Renal pelvis (tissue), 12 donors: ENCODE measurements around the gene TOX4. TPM values are rescaled to one million over a fixed set of nuclear protein-coding genes. Genes with fewer than 3 reads are reported as not detected.
"Not testable (repeated sequence)": the region's sequence is repeated elsewhere in the genome, so short reads cannot be mapped to it uniquely, and the experiment has no call there.

ENCODE experiments used
- DNase-seq: peaks from one replicate; pipeline ENCODE4 v3.0.0-alpha.2; 2013
- long read RNA-seq, 16 experiments: transcript quantifications; one replicate each; lab custom pipeline, GENCODE V29; 2026
- polyA plus RNA-seq, 3 donors: library from polyadenylated mRNA; unstranded; fragments of 120-200 nt; gene quantifications; one replicate each; pipeline ENCODE4 v1.2.1, GENCODE V29; 2013; ENCODE audit not compliant: insufficient read length in 3 of 3

TOX4 gene
- polyA plus RNA-seq, result 10 to 100 TPM; 60.1 to 63.6 (median 60.4) TPM
- long read RNA-seq, donor 1, full-length matches to known transcripts, result 7 of 152 reads
- long read RNA-seq, donor 1, partial matches to known transcripts, result 105 of 152 reads
- long read RNA-seq, donor 1, other reads (novel, unspliced or antisense), result 40 of 152 reads
- long read RNA-seq, donor 2, full-length matches to known transcripts, result 15 of 54 reads
- long read RNA-seq, donor 2, partial matches to known transcripts, result 39 of 54 reads
- long read RNA-seq, donor 2, other reads (novel, unspliced or antisense), result 0 of 54 reads
- long read RNA-seq, donor 3, full-length matches to known transcripts, result 5 of 138 reads
- long read RNA-seq, donor 3, partial matches to known transcripts, result 115 of 138 reads
- long read RNA-seq, donor 3, other reads (novel, unspliced or antisense), result 18 of 138 reads
- long read RNA-seq, donor 4, full-length matches to known transcripts, result 14 of 173 reads
- long read RNA-seq, donor 4, partial matches to known transcripts, result 112 of 173 reads
- long read RNA-seq, donor 4, other reads (novel, unspliced or antisense), result 47 of 173 reads
- long read RNA-seq, donor 5, full-length matches to known transcripts, result 4 of 21 reads
- long read RNA-seq, donor 5, partial matches to known transcripts, result 17 of 21 reads
- long read RNA-seq, donor 5, other reads (novel, unspliced or antisense), result 0 of 21 reads
- long read RNA-seq, donor 6, full-length matches to known transcripts, result 12 of 41 reads
- long read RNA-seq, donor 6, partial matches to known transcripts, result 29 of 41 reads
- long read RNA-seq, donor 6, other reads (novel, unspliced or antisense), result 0 of 41 reads
- long read RNA-seq, donor 7, full-length matches to known transcripts, result 14 of 51 reads
- long read RNA-seq, donor 7, partial matches to known transcripts, result 37 of 51 reads
- long read RNA-seq, donor 7, other reads (novel, unspliced or antisense), result 0 of 51 reads
- long read RNA-seq, donor 8, full-length matches to known transcripts, result 5 of 10 reads
- long read RNA-seq, donor 8, partial matches to known transcripts, result 5 of 10 reads
- long read RNA-seq, donor 8, other reads (novel, unspliced or antisense), result 0 of 10 reads
- long read RNA-seq, donor 9, full-length matches to known transcripts, result 15 of 81 reads
- long read RNA-seq, donor 9, partial matches to known transcripts, result 66 of 81 reads
- long read RNA-seq, donor 9, other reads (novel, unspliced or antisense), result 0 of 81 reads
- long read RNA-seq, donor 10, full-length matches to known transcripts, result 9 of 48 reads
- long read RNA-seq, donor 10, partial matches to known transcripts, result 39 of 48 reads
- long read RNA-seq, donor 10, other reads (novel, unspliced or antisense), result 0 of 48 reads
- long read RNA-seq, donor 11, transcript TOX4-208 (4 exons, 704 nt), result major isoform, 6 of 72 reads
- long read RNA-seq, donor 11, partial matches to known transcripts, result 60 of 72 reads
- long read RNA-seq, donor 11, other reads (novel, unspliced or antisense), result 6 of 72 reads
- long read RNA-seq, donor 12, full-length matches to known transcripts, result 22 of 161 reads
- long read RNA-seq, donor 12, partial matches to known transcripts, result 131 of 161 reads
- long read RNA-seq, donor 12, other reads (novel, unspliced or antisense), result 8 of 161 reads
- long read RNA-seq, donor 13, transcript TOX4-208 (4 exons, 704 nt), result major isoform, 6 of 22 reads
- long read RNA-seq, donor 13, partial matches to known transcripts, result 15 of 22 reads
- long read RNA-seq, donor 13, other reads (novel, unspliced or antisense), result 0 of 22 reads
- long read RNA-seq, donor 14, result 0 reads
- long read RNA-seq, donor 15, result 0 reads
- long read RNA-seq, donor 16, full-length matches to known transcripts, result 8 of 149 reads
- long read RNA-seq, donor 16, partial matches to known transcripts, result 114 of 149 reads
- long read RNA-seq, donor 16, other reads (novel, unspliced or antisense), result 27 of 149 reads

GRCh38 chr14:21476925-21477681 lies at the start of gene TOX4, which contains the start of gene RAB2B:
Gene TOX4 (plus strand): TSS chr14:21477195. CDS start chr14:21477279, 84 bp downstream.
Gene RAB2B (minus strand): TSS chr14:21476959. CDS start chr14:21476872, 87 bp downstream.
- peak; percentile 99 for DNase-seq

GRCh38 chr14:21428930-21429329 lies 48.1 kb upstream of the TOX4 start:
- DNase-seq, result no peak

- no peak for DNase-seq
Measured at GRCh38 chr14:21431126-21431525, 45.9 kb upstream of the TOX4 start.

- DNase-seq, result peak; percentile 4
Measured at GRCh38 chr14:21436567-21437062, 40.4 kb upstream of the TOX4 start.

- peak; percentile 100 for DNase-seq
Measured at GRCh38 chr14:21437063-21437901, 39.7 kb upstream of the TOX4 start.

GRCh38 chr14:21440859-21441258 lies 36.1 kb upstream of the TOX4 start:
- no peak for DNase-seq

GRCh38 chr14:21442657-21443056 lies 34.3 kb upstream of the TOX4 start:
- not testable (repeated sequence) for DNase-seq

- no peak for DNase-seq
Measured at GRCh38 chr14:21449899-21450216, 27.1 kb upstream of the TOX4 start.

GRCh38 chr14:21454843-21455544 lies 22.0 kb upstream of the TOX4 start:
- DNase-seq, result peak; percentile 10

GRCh38 chr14:21455592-21455911 lies 21.4 kb upstream of the TOX4 start:
- no peak for DNase-seq

- DNase-seq, result peak; percentile 99
Measured at GRCh38 chr14:21455912-21456667, 20.9 kb upstream of the TOX4 start, which contains the start of gene CHD8. Gene CHD8 (minus strand): TSS chr14:21456123. CDS start chr14:21431643, 24,480 bp downstream.

- DNase-seq, result no peak
Measured at GRCh38 chr14:21467616-21468015, 9.4 kb upstream of the TOX4 start.

GRCh38 chr14:21475767-21476522 lies 1.1 kb upstream of the TOX4 start:
- no peak for DNase-seq

GRCh38 chr14:21476523-21476924 lies 471 bp upstream of the TOX4 start:
- peak; percentile 83 for DNase-seq

GRCh38 chr14:21486640-21487087 lies 9.7 kb downstream of the TOX4 start:
- no peak for DNase-seq
